OCI-LY3 (cell line): ENCODE data around the gene FERMT2.
A peak's percentile ranks its signal among the peaks of the same experiment; 100 is the strongest.

Experiments
- H2AFZ ChIP-seq: fragments of 200-600, 300-600 bp; shearing (Covaris generic); 2 replicates; pipeline ENCODE4 v1.6.0; 2014; ENCODE audit warnings: antibody characterized with exemption, low read depth, low read length
- H3K27ac ChIP-seq: fragments of 200-600, 300-600 bp; sonication (generic); 2 replicates; pipeline ENCODE4 v1.5.1; 2014; ENCODE audit warnings: mild to moderate bottlenecking, low read length, moderate library complexity, mixed read lengths
- H3K27me3 ChIP-seq: fragments of 200-600, 300-600 bp; sonication (generic); 2 replicates; pipeline ENCODE4 v1.6.1; 2014; ENCODE audit warnings: low read depth, low read length, mixed read lengths
- H3K36me3 ChIP-seq: fragments of 200-600, 300-600 bp; sonication (generic); replicated peaks from 2 replicates; pipeline ENCODE3; 2014; ENCODE audit warnings: low read depth, low read length, mixed read lengths
- H3K4me1 ChIP-seq: fragments of 300-600, 200-600 bp; sonication (generic); 2 replicates; pipeline ENCODE4 v1.6.1; 2014; ENCODE audit warnings: low read length, mixed read lengths
- H3K4me2 ChIP-seq: fragments of 200-600, 300-600 bp; sonication (generic); 2 replicates; pipeline ENCODE4 v1.6.1; 2014; ENCODE audit warnings: low read length, mixed read lengths
- H3K4me3 ChIP-seq: fragments of 300-600, 200-600 bp; sonication (generic); 2 replicates; pipeline ENCODE4 v1.5.1; 2014; ENCODE audit warnings: antibody characterized with exemption, mild to moderate bottlenecking, low read length, moderate library complexity
- H3K79me2 ChIP-seq: fragments of 300-600, 200-600 bp; shearing (Covaris generic); 2 replicates; pipeline ENCODE4 v1.6.1; 2014; ENCODE audit warnings: mild to moderate bottlenecking, low read length, mixed read lengths
- H3K9ac ChIP-seq: fragments of 300-600, 200-600 bp; shearing (Covaris generic); 2 replicates; pipeline ENCODE4 v1.6.0; 2014; ENCODE audit warnings: mild to moderate bottlenecking, low read length, moderate library complexity
- H3K9me3 ChIP-seq: fragments of 200-600, 300-600 bp; shearing (Covaris generic); 2 replicates; pipeline ENCODE4 v1.6.1; 2014; ENCODE audit warnings: low read length, mixed read lengths; ENCODE audit not compliant: insufficient read depth
- H4K20me1 ChIP-seq: fragments of 200-600, 300-600 bp; sonication (generic); 2 replicates; pipeline ENCODE4 v1.6.1; 2016; ENCODE audit warnings: low read length, mixed read lengths; ENCODE audit not compliant: insufficient read depth
- EZH2phosphoT487 ChIP-seq: fragments of 200-600 bp; shearing (Covaris generic); IDR thresholded peaks from 2 replicates; pipeline ENCODE4 v1.6.1; 2018; ENCODE audit warnings: antibody characterized with exemption, mixed run types, low read depth
- TF ChIP-seq, protein P1 (sequence below): fragments of 200-600, 300-600 bp; sonication (generic); IDR thresholded peaks from 2 replicates; pipeline ENCODE4 v1.5.1; 2014; ENCODE audit warnings: antibody characterized with exemption, low read length, low read depth

Gene FERMT2

DNA sequence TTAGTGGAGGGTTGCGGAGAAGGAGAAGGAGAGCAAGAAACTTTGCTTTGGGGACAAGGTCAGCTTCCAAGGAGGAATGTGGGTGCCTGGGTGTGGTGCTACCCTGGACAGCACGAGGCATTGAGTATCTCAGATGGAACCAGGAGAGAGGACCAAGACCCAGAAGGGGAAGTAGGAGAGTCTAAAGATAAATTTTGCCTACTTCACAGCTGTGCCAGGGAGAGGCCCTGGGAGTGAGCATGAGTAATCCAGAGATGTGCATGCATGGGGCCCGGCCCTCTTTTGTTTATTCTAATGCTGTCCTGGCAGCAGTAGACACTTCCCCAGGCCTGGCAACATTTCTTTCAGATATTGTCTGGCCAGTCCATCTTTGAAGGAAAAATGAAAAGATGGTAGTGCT lies 110.0 kb downstream of the FERMT2 start:
- H2AFZ ChIP-seq = no peak overlapping the region
- peak overlapping the region; percentile 45 for H3K4me2 ChIP-seq
- H3K4me1 ChIP-seq = peaks cover 22% of the 10 kb centered on the region
- H3K36me3 ChIP-seq = no peaks in the 10 kb centered on the region
- no peaks in the 10 kb centered on the region for H4K20me1 ChIP-seq
- no peak for TF ChIP-seq EZH2phosphoT487
- TF ChIP-seq, protein P1, sequence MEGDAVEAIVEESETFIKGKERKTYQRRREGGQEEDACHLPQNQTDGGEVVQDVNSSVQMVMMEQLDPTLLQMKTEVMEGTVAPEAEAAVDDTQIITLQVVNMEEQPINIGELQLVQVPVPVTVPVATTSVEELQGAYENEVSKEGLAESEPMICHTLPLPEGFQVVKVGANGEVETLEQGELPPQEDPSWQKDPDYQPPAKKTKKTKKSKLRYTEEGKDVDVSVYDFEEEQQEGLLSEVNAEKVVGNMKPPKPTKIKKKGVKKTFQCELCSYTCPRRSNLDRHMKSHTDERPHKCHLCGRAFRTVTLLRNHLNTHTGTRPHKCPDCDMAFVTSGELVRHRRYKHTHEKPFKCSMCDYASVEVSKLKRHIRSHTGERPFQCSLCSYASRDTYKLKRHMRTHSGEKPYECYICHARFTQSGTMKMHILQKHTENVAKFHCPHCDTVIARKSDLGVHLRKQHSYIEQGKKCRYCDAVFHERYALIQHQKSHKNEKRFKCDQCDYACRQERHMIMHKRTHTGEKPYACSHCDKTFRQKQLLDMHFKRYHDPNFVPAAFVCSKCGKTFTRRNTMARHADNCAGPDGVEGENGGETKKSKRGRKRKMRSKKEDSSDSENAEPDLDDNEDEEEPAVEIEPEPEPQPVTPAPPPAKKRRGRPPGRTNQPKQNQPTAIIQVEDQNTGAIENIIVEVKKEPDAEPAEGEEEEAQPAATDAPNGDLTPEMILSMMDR = no peak
- H3K9me3 ChIP-seq = no peaks in the 10 kb centered on the region
- no peaks in the 10 kb centered on the region for H3K79me2 ChIP-seq
- H3K27ac ChIP-seq = no peak overlapping the region
- no peak overlapping the region for H3K4me3 ChIP-seq
- no peaks in the 10 kb centered on the region for H3K27me3 ChIP-seq
- no peak overlapping the region for H3K9ac ChIP-seq

DNA sequence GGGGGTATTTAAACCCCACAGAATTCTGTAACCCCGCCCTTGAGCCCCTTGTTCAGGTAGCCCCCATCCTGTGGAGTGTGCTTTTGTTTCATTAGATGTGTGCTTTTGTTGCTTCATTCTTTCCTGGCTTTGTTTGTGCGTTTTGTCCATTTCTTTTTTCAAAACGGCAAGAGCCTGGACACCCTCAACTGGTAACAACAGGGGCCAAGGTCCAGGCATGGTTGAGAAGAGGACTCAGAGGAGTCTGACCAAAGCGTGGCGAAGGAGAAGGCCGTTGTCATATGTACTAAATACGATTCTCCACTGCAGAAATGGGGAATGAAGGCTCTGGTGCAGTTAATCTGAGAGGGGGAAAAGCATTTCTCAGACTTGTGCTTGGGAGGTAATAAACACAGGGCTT lies 113.4 kb downstream of the FERMT2 start:
- no peak overlapping the region for H3K27ac ChIP-seq
- no peak overlapping the region for H3K4me2 ChIP-seq
- H3K36me3 ChIP-seq = no peaks in the 10 kb centered on the region
- H3K27me3 ChIP-seq = no peaks in the 10 kb centered on the region
- H3K9ac ChIP-seq = no peak overlapping the region
- H2AFZ ChIP-seq = no peak overlapping the region
- H3K79me2 ChIP-seq = no peaks in the 10 kb centered on the region
- H3K4me1 ChIP-seq = peaks cover 11% of the 10 kb centered on the region
- no peak overlapping the region for H3K4me3 ChIP-seq
- TF ChIP-seq, protein P1 = no peak
- no peak for TF ChIP-seq EZH2phosphoT487
- H4K20me1 ChIP-seq = no peaks in the 10 kb centered on the region
- H3K9me3 ChIP-seq = no peaks in the 10 kb centered on the region

DNA sequence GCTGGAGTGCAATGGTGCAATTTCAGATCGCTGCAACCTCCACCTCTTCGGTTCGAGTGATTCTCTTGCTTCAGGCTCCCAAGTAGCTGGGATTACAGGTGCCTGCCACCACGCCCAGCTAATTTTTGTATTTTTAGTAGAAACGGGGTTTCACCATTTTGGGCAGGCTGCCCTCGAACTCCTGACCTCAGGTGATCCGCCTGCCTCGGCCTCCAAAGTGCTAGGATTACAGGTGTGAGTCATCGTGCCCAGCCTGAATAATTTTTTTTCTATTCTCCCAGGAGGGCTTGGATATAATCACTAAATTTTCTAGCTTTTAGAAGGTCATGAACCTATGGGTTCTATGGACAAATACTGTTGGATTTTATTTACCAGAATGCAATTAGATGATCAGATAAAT lies 114.8 kb downstream of the FERMT2 start:
- Histone ChIP-seq H3K79me2 (no peaks in the 10 kb centered on the region), H2AFZ (no peak overlapping the region), H3K27me3 (no peaks in the 10 kb centered on the region), H3K9ac (no peak overlapping the region), H3K4me1 (peaks cover 6% of the 10 kb centered on the region), H4K20me1 (no peaks in the 10 kb centered on the region), H3K4me3 (no peak overlapping the region), H3K27ac (no peak overlapping the region), H3K4me2 (no peak overlapping the region), H3K36me3 (no peaks in the 10 kb centered on the region), H3K9me3 (no peaks in the 10 kb centered on the region)
- TF ChIP-seq, protein P1 = no peak
- no peak for TF ChIP-seq EZH2phosphoT487

DNA sequence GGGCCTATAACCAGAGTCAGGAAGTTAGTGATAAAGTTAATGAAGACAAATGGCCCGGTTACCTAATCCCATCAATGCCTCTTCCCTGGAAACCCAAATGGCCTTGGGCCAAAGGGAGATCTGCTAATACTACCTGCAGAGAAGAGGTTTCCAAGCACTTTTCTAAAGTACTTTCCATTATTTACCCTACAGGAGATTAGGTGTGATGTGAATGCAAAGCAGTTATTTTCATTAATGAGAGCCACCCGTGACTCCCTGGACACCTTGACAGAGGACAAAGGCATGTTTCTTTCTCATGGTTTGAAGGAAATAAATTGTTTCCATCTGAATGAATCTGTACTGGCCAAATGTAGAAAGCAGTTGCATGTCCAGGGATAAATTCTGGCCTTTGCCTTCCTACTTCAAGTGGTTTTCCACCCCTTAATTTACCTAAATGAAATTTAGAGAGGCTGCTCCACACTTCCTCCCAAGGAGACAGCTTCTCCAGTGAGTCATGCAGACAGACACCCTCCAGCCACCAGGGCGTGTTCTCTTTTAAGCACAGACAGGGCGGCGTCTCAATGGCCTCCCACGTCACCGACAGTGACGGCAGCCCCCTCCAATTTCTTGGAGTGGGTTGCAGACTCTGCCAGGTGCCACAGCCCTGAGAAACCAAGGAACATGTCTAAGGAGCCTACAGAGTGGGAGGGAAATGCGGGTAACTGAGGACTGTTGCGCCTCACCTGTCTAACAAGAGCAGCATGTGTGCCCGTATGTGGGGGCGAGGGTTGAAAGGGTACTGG lies 115.5 kb downstream of the FERMT2 start:
- H3K36me3 ChIP-seq = no peaks in the 10 kb centered on the region
- no peaks in the 10 kb centered on the region for H4K20me1 ChIP-seq
- H3K79me2 ChIP-seq = no peaks in the 10 kb centered on the region
- H3K4me2 ChIP-seq = no peak overlapping the region
- no peak overlapping the region for H3K27ac ChIP-seq
- H3K9ac ChIP-seq = no peak overlapping the region
- no peak for TF ChIP-seq EZH2phosphoT487
- TF ChIP-seq, protein P1 = no peak
- H3K4me3 ChIP-seq = no peak overlapping the region
- no peaks in the 10 kb centered on the region for H3K4me1 ChIP-seq
- no peak overlapping the region for H2AFZ ChIP-seq
- H3K9me3 ChIP-seq = no peaks in the 10 kb centered on the region
- H3K27me3 ChIP-seq = no peaks in the 10 kb centered on the region
